Measurements from ENCODE around the gene CRAMP1.

GRCh38 chr16:1567988-1568387, 44.2 kb upstream of the CRAMP1 start:
- TF ChIP-seq CTCF (IDR thresholded peaks at IDR 0.05) = no peak
- TF ChIP-seq POLR2A (IDR thresholded peaks at IDR 0.05; ENCODE audit: low read depth) = no peak
